Right lobe of liver (tissue), 6 donors: Measurements from ENCODE around the gene MAPKAPK3. TPM values are rescaled to one million over a fixed set of nuclear protein-coding genes. Genes with fewer than 3 reads are reported as not detected.

ENCODE experiments used
- ATAC-seq, 4 donors: fragments of 200-7000 bp; cut with Tn5 transposase; one replicate each; pipeline ENCODE4 v1.9.1; 2020; ENCODE audit warnings: mild to moderate bottlenecking in 4 of 4, moderate library complexity in 4 of 4
- DNase-seq, 3 donors: peaks; one replicate each; pipeline ENCODE4 v3.0.0-alpha.2; 2020
- H3K27ac ChIP-seq, 3 donors: fragments of 200-600 bp; one replicate each; pipeline ENCODE4 v1.8.0; 2022
- H3K27me3 ChIP-seq, 2 donors: fragments of 200-600 bp; one replicate each; pipeline ENCODE4 v1.8.0; 2022
- H3K36me3 ChIP-seq, 4 donors: fragments of 200-600 bp; sonication (generic) in 1 of 4; one replicate each; pipeline versions ENCODE4 v1.5.1 to v1.8.0; 2017 to 2022; ENCODE audit warnings: control low read depth in 1 of 4
- H3K4me1 ChIP-seq, 4 donors: fragments of 200-600 bp; sonication (generic) in 1 of 4; one replicate each; pipeline versions ENCODE4 v1.5.1 to v1.8.0; 2017 to 2022; ENCODE audit warnings: control low read depth in 1 of 4
- H3K4me3 ChIP-seq, 3 donors: fragments of 200-600 bp; one replicate each; pipeline ENCODE4 v1.8.0; 2022
- H3K9me3 ChIP-seq, 4 donors: fragments of 200-600 bp; sonication (generic) in 1 of 4; one replicate each; pipeline versions ENCODE4 v1.5.1 to v1.8.0; 2017 to 2022; ENCODE audit warnings: control low read depth in 1 of 4
- CTCF ChIP-seq, 4 donors: fragments of 200-600 bp in 3 of 4; fragments of 450-650 bp in 1 of 4; IDR thresholded peaks; one replicate each; pipeline versions ENCODE4 v1.5.1 to v1.8.0; 2016 to 2022; ENCODE audit warnings: antibody characterized with exemption in 4 of 4, mild to moderate bottlenecking in 2 of 4
- POLR2A ChIP-seq: fragments of 450-650 bp; IDR thresholded peaks from one replicate; pipeline ENCODE4 v1.6.1; 2017; ENCODE audit warnings: antibody characterized with exemption, mild to moderate bottlenecking
- WGBS: methylation state at CpG from one replicate; pipeline ENCODE4 v1.1.6; 2018; ENCODE audit warnings: low coverage, low lambda C conversion rate; ENCODE audit not compliant: insufficient coverage; ENCODE audit errors: missing lambda C conversion rate; 5-methylcytosine and 5-hydroxymethylcytosine counted together
- intact Hi-C, 2 donors: fragments of 100-400 bp; cut with DNase I; formaldehyde crosslinking; loops; one replicate each; pipeline versions ENCODE4 v1.11.2 to v1.14.1; 2022
- total RNA-seq, 6 experiments: library from RNA; depleted of rRNA in 2 of 6; stranded (reverse); fragments of >200 nt in 2 of 6; fragmentation: NEBNext Ultra II Directional in 3 of 6; extraction: Animal tissue kit (Norgen Biotek cat#: 25700) in 3 of 6; gene quantifications; one replicate each; pipeline versions ENCODE4 v1.1.0 to v1.2.4, GENCODE V29; 2016 to 2023
- donor health status: DM: no; HTN: yes; CAD: no.
- donor health status: DM: no; HTN: no; CAD: no.
- donor health status: DM: no; HTN: no; CAD: no.
- donor health status: DM: no; HTN: yes; CAD: no.
- donor health status: DM: no; HTN: yes; CAD: no.

The MAPKAPK3 gene
- total RNA-seq, 6 experiments from 2014 or later = 16.6 to 21.4 (median 18.6) TPM

GRCh38 chr3:50594253-50594785 is 22.6 kb upstream of the MAPKAPK3 start:
- DNase-seq = no peak
- intact Hi-C loops = no loop called here
- Histone ChIP-seq H3K4me1 (peaks cover 0 to 57% (median 17%) of the 10 kb centered on the region in 4 donors), H3K27ac (no peak overlapping the region), H3K27me3 (no peaks in the 10 kb centered on the region), H3K9me3 (no peaks in the 10 kb centered on the region), H3K4me3 (no peak overlapping the region), H3K36me3 (no peaks in the 10 kb centered on the region)
- WGBS = 0% methylated on average over 1 of the region's 2 CpGs
- ATAC-seq = peak in 3 of 4 donors; percentile 2 to 15 (median 8)
- TF ChIP-seq CTCF (IDR thresholded peaks at IDR 0.05) = no peak
- no peak for TF ChIP-seq POLR2A

- Histone ChIP-seq H3K9me3 (no peaks in the 10 kb centered on the region), H3K36me3 (no peaks in the 10 kb centered on the region), H3K27me3 (no peaks in the 10 kb centered on the region), H3K4me1 (peaks cover 3 to 48% (median 29%) of the 10 kb centered on the region in 4 donors), H3K27ac (peak overlapping the region in 2 of 3 donors; percentile 93), H3K4me3 (no peak overlapping the region)
- no peak for DNase-seq
- no CpG with 5 or more reads among the region's 6 CpGs for WGBS
- intact Hi-C loops = no loop called here
- no peak for TF ChIP-seq CTCF (IDR thresholded peaks at IDR 0.05)
- TF ChIP-seq POLR2A = no peak
- ATAC-seq = peak in 2 of 4 donors; percentile 0 to 6
Measured at GRCh38 chr3:50599115-50599715, 17.7 kb upstream of the MAPKAPK3 start.

DNA sequence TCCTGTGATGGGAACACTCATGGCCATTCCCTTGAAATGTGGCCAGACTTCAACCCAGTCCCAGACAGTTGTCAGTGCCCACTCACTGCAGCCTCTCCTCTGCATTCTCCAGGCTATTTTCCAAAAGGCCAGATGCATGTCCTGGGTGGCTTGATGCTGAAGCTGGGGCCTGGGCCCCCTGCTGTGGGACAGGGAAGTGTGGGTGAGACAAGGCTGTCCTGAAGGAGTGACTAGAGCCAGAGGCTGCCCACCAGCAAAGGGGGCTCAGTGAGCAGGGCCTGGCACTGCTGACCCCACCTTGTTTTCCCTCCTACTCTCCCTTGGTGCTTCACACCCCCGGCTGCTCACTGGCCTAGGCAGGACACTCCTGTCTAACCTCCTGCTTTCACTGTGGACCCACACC is 17.2 kb upstream of the MAPKAPK3 start:
- no peak for TF ChIP-seq CTCF (IDR thresholded peaks at IDR 0.05)
- no peak for TF ChIP-seq POLR2A
- Histone ChIP-seq H3K36me3 (no peaks in the 10 kb centered on the region), H3K27ac (peak overlapping the region; percentile 35 to 93 (median 93)), H3K4me3 (no peak overlapping the region), H3K4me1 (peaks cover 3 to 48% (median 29%) of the 10 kb centered on the region in 4 donors), H3K27me3 (no peaks in the 10 kb centered on the region), H3K9me3 (no peaks in the 10 kb centered on the region)
- DNase-seq (no peak), ATAC-seq (peak in 1 of 4 donors; percentile 2)
- no CpG with 5 or more reads among the region's 1 CpG for WGBS
- intact Hi-C loops = no loop called here

DNA sequence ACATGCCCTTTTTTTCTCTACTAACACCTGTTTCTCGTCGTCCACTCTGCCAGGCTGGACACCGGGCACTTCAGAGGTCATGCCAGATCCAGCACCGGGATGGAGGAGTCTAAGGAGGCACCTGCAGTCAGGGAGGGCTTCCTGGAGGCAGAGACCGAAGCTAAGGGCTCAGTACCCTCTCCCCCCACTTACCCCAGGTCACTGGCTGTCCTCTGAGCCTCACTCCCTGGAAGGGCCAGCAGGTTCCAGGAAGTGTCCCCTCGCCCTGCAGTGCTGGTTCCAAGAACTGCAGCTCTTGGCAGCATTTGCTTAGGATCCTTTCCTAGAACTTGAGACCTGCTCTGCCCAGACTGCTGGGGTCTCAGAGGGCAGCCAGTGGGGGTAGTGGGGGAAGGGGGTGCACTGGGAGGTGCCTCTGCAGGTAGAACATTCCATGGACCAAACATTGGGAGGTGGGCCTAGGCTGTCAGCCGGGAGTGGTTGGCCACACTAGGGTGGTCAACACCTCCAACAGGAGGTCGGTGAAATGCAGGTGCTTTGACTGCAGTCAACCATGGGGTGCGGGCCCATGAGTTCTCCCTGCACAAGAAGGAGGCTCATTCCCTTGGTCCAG is 16.7 kb upstream of the MAPKAPK3 start:
- TF ChIP-seq POLR2A = no peak
- no peak for TF ChIP-seq CTCF (IDR thresholded peaks at IDR 0.05)
- Histone ChIP-seq H3K27ac (peak overlapping the region; percentile 35 to 93 (median 93)), H3K36me3 (no peaks in the 10 kb centered on the region), H3K9me3 (no peaks in the 10 kb centered on the region), H3K4me3 (no peak overlapping the region), H3K27me3 (no peaks in the 10 kb centered on the region), H3K4me1 (peaks cover 3 to 53% (median 32%) of the 10 kb centered on the region in 4 donors)
- DNase-seq (peak in 1 of 3 donors; percentile 60), ATAC-seq (peak in 2 of 4 donors; percentile 6 to 12)
- intact Hi-C loops = no loop called here
- 52% methylated on average over 6 of the region's 9 CpGs for WGBS
